ENCODE results near the gene OSTF1. TPM values are rescaled to one million over a fixed set of nuclear protein-coding genes. Genes with fewer than 3 reads are reported as not detected.

Gene OSTF1
- total and polyA plus RNA-seq, 2 experiments from 2014 or later: 19.2 to 34.4 TPM

DNA sequence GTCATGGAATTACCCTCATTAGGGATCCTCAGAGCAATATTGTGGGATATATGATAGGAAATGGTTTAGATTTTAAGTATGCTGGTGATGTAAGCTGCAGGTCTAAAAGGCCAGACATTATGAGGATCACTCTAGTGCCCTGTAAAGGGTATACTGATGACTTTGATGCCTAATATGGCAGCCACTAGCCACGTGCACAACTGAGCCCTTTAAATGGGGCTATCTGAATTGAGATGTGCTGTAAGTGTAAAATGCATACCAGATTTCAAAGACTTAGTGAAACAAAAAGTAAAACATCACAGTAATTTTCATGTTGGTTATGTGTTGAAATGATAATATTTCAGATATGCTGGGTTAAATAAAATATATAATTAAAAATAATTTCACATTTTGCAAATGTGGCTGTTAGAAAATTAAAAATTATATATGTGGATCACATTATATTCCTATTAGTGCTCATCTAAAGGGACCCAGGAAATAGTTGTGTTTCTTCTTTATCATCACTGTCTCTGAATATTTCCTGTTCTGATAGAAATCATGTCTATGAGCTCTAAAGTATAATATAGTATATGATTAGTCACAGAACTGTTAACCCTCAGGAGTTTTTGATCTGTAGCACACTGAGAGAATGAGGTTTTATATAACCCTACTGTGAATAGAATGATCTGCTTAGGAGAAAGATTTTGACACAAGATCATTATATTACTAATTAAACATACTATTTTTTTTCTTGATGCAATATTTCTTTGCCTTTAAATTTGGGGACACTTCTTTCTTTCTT is 50.1 kb downstream of the OSTF1 start:
- no peaks in the 10 kb centered on the region for H3K27me3 ChIP-seq
- no peak for DNase-seq (ENCODE audit: low read depth in 1 of 2, low spot score in 1 of 2)
- no peaks in the 10 kb centered on the region for H3K4me1 ChIP-seq (ENCODE audit: low read depth)
- H3K36me3 ChIP-seq: no peaks in the 10 kb centered on the region
- TF ChIP-seq, protein P1, sequence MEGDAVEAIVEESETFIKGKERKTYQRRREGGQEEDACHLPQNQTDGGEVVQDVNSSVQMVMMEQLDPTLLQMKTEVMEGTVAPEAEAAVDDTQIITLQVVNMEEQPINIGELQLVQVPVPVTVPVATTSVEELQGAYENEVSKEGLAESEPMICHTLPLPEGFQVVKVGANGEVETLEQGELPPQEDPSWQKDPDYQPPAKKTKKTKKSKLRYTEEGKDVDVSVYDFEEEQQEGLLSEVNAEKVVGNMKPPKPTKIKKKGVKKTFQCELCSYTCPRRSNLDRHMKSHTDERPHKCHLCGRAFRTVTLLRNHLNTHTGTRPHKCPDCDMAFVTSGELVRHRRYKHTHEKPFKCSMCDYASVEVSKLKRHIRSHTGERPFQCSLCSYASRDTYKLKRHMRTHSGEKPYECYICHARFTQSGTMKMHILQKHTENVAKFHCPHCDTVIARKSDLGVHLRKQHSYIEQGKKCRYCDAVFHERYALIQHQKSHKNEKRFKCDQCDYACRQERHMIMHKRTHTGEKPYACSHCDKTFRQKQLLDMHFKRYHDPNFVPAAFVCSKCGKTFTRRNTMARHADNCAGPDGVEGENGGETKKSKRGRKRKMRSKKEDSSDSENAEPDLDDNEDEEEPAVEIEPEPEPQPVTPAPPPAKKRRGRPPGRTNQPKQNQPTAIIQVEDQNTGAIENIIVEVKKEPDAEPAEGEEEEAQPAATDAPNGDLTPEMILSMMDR (IDR thresholded peaks at IDR 0.05; ENCODE audit: low read depth, low read length): no peak
- no peak overlapping the region for H3K27ac ChIP-seq
- H3K4me3 ChIP-seq: no peak overlapping the region
- no peaks in the 10 kb centered on the region for H3K9me3 ChIP-seq (ENCODE audit: low read depth)

DNA sequence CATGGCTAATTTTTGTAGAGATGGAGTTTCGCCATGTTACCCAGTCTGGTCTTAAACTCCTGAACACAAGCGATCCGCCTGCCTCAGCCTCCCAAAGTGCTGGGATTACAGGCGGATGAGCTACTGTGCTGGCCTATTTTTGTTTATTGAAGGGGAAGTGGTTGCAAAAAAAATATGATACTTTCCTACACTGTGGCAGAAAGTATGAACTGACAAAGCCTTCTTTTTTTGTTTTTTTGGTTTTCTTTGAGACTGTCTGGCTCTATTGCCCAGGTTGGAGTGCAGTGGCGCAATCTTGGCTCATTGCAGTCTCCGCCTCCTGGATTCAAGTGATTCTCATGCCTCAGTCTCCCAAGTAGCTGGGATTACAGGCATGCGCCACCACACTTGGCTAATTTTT is 50.9 kb downstream of the OSTF1 start:
- Histone ChIP-seq H3K4me1 (ENCODE audit: low read depth) (no peaks in the 10 kb centered on the region), H3K27ac (no peak overlapping the region), H3K9me3 (ENCODE audit: low read depth) (no peaks in the 10 kb centered on the region), H3K36me3 (no peaks in the 10 kb centered on the region), H3K27me3 (no peaks in the 10 kb centered on the region), H3K4me3 (no peak overlapping the region)
- TF ChIP-seq, protein P1 (IDR thresholded peaks at IDR 0.05; ENCODE audit: low read depth, low read length): no peak
- no peak for DNase-seq (ENCODE audit: low read depth in 1 of 2, low spot score in 1 of 2)

DNA sequence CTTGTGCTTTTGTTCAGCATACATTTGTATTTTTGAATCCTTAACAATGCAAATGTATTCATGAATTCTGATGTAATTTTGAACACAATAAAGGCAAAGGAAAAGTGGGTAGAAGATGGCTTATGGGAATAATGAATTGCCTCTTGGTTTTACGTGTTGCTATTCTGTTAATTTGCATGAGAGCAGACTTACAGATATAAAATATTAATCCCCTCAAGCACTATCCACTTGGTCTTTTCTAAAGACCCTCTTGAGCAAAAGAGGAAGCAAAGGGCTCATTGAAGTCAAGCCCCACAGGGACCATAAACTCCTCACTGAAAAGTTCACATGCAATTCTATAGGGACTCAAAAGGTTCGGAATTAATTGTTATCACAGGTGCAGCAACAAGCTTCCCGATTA is 51.9 kb downstream of the OSTF1 start:
- Histone ChIP-seq H3K36me3 (no peaks in the 10 kb centered on the region), H3K9me3 (ENCODE audit: low read depth) (no peaks in the 10 kb centered on the region), H3K4me3 (no peak overlapping the region), H3K4me1 (ENCODE audit: low read depth) (no peaks in the 10 kb centered on the region), H3K27me3 (no peaks in the 10 kb centered on the region), H3K27ac (no peak overlapping the region)
- TF ChIP-seq, protein P1 (IDR thresholded peaks at IDR 0.05; ENCODE audit: low read depth, low read length): no peak
- no peak for DNase-seq (ENCODE audit: low read depth in 1 of 2, low spot score in 1 of 2)

- Histone ChIP-seq H3K36me3 (no peaks in the 10 kb centered on the region), H3K4me3 (no peak overlapping the region), H3K9me3 (ENCODE audit: low read depth) (no peaks in the 10 kb centered on the region), H3K27ac (no peak overlapping the region), H3K4me1 (ENCODE audit: low read depth) (peaks cover 2% of the 10 kb centered on the region), H3K27me3 (no peaks in the 10 kb centered on the region)
- DNase-seq (ENCODE audit: low read depth in 1 of 2, low spot score in 1 of 2): no peak
- TF ChIP-seq, protein P1 (IDR thresholded peaks at IDR 0.05; ENCODE audit: low read depth, low read length): no peak
These were observed 53.9 kb downstream of the OSTF1 start for GRCh38 chr9:75142202-75142601.

GRCh38 chr9:75146229-75146628 is 57.9 kb downstream of the OSTF1 start:
- Histone ChIP-seq H3K27me3 (no peaks in the 10 kb centered on the region), H3K4me1 (ENCODE audit: low read depth) (peaks cover 19% of the 10 kb centered on the region), H3K9me3 (ENCODE audit: low read depth) (no peaks in the 10 kb centered on the region), H3K4me3 (no peak overlapping the region), H3K27ac (no peak overlapping the region), H3K36me3 (no peaks in the 10 kb centered on the region)
- TF ChIP-seq, protein P1 (IDR thresholded peaks at IDR 0.05; ENCODE audit: low read depth, low read length): no peak
- peak in 1 of 2 donors; percentile 13 for DNase-seq (ENCODE audit: low read depth in 1 of 2, low spot score in 1 of 2)
